Stimulated activated CD4-positive, alpha-beta T cell treated with anti-CD3 and anti-CD28 coated beads, TNF-alpha, amount 100 ng/mL, for 4 hours (primary cell): ENCODE measurements around the gene CTTN.

Experiments
- DNase-seq, 3 experiments: peaks; one replicate each; pipeline ENCODE4 v3.0.0-alpha.2; 2020; ENCODE audit warnings: low read depth in 3 of 3

Gene CTTN

DNA sequence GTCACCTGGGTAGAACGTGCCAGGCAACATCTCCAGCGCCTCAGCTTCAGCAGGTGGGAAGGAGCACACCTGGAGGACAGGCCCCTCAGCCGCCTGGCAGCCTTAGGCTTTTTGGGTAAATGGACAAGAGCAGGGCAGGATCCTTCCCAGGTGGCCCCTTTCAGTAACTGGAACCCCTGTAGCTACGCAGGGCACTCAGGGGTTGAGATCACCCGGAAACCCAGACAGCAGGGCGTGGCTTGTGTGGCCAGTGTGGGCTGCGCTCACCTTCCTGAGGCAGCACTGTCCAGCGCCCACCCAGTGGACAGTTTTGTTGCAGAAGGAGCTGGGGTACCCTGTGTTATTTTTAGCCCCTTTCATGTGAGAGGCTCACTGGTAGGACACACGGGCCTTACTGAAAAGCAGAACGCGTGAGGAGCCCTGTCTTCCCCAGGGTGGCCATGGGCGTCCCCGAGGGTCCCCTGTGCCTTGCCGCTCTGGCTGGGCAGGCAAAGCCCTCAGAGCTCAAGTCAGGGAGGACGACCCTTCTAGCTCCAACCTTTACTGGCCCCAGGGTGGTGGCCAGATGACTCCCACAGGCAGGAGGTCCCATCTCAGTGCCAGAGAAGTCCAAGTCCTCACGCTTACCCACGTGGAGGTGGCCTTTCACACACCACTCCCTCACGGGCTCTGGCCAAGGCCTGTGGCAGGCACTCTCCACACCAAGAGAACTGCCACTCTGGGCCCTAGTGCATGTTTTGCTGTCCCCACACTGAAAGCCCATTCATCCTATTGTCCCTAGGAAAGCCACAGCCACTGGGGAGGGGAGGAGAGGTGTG is 75.8 kb downstream of the CTTN start:
- DNase-seq, result no peak

DNA sequence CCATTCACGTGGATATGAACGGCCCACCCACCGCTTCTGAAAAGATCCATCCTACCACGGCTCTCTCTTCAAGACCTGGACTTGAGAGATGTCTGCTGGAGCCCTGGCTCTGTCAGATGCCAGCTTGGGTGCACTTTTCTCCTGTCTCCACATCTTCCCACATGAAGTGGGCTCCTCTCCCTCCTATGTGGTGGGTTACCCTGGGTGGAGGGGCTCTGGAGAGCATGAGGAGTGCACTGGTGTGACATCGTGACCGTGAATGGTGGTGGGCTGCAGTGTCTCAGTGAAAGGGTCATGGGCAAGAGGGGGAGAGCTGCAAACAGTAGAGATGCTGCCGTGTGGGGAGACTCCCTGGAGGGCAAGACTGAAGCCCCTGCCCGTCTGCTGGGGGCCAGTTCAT is 76.4 kb downstream of the CTTN start:
- no peak for DNase-seq

DNA sequence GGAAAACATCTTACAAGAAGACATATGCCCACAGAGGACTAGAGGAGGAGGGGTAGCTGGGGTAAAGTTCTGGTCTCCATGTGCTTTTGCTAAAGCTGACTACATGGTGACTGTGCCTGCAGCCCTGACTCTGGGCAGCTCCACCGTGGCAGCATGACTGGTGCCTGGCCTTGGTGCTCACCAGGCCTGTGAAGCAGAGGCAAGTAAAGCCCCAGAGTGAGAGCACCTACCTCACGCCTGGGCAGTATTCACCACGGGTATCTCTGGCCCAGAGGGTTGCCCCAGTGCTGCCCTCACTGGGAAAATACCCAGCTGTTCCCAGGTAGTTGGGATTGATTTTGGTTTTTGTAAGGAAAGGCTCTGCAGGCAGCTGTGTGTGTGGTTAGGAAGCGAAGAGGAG is 78.3 kb downstream of the CTTN start:
- DNase-seq, result no peak

DNA sequence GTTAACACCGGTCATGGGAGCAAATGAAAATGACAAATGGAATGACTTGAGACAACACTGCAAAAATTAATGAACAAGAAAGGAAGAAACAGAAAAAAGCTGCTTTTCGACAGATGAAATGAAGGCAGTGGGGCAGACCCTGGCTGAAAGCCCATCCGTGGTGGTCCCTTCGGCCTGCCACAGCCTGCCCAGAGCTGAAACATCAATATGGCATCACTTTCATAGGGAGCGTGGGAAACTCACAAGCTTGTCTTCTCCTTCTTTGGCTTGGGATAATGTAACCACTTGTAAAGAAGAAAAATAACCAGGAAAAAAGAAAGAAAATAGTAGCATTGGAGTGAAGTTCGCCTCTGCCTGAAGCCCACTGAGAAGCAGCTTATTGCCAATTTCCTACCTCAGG is 78.8 kb downstream of the CTTN start:
- no peak for DNase-seq

DNA sequence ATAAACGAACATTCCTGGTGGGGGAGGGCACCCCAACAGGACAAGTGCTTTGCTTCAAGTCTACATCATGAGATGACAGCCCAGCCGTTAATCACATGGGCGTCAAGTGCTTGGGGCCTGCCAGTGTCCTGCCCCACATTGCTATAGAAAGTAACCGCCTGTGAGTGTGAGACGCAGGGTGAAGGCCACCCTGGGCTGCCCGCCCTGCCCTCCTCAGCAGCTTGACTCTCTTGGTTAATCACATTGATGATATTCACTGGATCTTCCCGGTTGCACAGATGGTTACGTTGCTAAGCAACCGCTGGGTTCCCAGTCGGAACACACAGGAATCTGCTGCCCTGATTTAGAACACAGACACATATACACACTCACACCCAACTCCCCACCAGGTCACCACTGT is 79.3 kb downstream of the CTTN start:
- DNase-seq, result no peak

DNA sequence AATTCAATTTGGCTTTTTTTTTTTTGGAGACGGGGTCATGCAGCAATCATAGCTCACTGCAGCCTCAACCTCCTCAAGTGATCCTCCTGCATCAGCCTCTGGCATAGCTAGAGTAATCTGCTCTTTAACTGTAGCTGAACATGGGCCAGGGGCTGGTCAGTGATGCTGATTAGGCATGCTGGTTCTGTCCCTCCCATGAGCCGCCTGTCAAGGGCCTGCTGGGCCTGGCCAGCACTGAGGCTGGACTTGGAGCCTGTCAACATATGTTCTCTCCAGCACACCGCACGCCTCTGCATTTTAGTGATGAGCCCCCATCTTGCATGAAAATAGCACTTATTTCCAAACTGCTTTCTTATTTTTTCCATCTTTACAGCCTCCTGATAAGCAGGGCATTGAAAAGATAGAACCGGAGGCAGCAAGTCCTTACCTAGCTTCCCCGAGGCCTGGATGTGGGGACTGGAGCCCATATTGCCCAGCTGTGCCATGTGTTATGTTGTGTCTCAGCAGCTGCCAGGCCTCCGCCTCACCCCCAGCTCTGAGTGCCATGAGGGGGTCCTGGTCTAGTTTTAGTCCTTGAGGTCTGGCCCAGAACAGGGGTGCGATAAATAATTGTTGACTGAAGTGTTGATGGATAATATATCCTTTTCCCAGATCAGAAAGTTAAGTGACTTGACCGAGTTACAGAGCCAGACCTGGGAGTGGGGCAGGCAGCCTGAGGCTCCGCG is 80.0 kb downstream of the CTTN start:
- no peak for DNase-seq

DNA sequence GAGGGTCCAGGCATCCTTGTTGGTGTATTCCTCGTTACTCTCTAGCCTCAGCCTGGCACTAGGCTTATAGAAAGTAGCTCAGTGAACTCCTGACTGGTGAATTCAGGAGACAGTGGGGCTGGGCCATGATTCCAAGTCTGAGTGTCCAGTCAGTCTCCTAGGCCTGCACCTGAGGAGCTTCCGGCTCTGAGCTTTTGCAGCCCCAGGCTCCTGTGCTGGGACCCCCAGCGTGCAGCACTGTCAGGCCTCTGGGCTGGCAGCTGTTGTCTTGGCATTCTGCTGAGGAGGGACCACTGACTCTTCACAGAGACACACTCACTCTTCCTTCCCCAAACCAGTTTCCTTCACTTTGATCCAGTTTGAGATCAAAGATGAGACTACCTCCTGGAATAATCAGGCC is 82.4 kb downstream of the CTTN start:
- DNase-seq, result no peak

DNA sequence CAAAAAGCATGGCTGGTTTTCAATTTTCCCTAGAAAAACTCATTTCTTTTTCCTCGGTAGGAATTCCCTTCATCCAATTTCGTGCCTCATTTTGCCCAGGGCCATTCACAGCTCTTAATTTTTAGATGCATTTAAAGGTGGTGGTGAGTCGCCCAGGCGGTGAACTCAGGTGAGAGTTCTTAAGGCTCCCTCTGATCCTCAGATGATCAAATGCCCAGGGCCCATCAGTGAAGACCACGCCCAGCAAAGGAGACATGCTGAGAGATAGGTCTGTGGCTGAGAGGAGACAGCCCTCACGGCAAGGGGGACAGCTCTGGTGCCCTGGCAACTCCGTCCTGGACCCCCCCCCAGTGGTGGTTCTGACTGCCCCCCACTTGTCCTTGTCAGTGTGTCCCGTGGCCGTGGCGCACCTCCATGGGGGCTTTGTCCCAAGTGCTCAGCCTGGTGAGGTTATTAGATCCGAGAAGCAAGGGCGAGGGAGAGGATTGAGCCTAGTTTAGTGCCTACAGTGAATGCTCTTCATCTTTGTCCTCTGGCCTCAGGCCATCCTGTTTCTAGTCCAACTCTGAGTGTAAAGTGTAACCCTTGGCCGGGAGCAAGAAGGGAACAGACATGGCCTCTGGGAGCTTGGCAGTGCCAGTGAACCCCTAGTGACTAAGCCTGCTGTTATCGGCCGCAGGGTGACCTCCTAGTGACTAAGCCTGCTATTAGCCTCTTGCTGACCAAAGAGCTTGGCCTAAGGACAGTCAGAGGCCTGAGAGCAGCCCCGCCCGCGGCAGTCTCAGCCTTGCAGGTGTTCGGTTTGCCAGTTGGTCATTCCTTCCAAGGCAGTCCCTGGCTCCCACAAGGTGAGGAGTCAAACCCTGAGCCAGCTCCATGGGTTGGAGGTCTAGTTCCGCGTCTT is 83.5 kb downstream of the CTTN start:
- DNase-seq, result no peak

DNA sequence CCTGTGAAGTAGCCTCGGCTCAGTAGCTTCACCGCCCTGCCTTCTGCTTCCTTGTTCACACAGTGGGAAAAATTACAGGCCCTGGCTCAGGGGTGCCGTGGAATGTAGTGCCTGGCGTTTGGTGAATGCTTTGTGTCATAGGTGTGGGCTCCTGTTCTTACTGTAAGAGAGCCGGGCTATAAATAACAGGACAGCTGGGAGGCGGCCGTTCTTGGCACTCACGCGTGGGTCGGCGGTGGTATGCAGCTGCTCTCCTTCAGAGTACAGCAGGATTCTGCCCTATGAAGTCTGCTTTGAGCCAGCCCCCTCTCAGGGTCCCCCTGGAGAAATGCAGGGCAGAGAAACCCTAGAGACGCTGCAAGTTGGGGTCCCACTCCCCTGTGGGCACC is 84.2 kb downstream of the CTTN start:
- DNase-seq, result no peak

DNA sequence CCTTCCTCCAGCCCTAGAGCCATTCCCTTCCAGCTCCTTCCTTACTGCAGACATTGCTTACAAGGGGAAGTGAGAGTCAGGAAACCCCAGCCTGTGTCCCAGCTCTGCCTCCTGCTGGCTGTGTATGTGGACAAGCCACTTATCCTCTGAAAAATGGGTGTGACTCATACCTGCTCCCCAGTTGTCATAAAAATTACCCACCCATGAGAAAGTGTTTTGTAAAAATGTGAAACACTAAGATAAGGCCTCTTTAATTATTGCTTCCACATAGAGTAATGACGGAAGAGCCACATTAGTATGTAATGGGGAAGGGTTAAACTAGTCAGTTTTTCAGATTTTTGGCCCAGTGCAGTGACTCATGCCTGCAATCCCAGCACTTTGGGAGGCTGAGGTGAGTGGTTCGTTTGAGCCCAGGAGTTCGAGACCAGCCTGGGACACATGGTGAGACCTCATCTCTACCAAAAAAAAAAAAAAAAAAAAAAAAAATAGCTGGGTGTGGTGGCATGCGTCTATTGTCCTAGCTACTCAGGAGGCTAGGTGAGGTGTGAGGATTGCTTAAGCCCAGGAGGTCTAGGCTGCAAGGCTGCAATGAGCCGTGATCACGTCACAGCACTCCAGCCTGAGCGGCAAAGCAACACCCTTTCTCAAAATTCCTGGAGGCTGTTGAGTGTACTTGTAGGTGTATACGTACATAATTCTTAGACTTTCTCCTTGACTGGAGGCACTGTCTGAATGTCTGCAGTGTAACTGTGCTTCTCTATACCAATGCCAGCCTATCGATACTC is 84.9 kb downstream of the CTTN start:
- no peak for DNase-seq

DNA sequence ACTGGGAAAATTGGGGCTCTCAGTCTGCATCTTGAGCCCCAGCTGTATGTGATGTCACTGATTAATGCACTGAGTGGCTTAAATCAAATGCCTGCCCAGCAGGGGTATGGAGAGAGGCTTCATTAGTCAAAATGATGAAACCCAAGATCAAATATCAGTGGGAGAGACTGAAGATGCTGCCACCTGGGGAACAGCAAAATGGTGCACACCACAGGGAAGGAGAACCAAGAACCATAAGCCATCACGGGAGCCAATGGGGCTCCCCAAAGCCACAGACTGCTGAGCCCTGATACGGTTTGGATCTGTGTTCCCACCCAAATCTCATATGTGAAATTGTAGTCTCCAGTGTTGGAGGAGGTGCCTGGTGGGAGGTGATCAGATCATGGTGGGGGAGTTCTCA is 85.6 kb downstream of the CTTN start:
- DNase-seq, result no peak

DNA sequence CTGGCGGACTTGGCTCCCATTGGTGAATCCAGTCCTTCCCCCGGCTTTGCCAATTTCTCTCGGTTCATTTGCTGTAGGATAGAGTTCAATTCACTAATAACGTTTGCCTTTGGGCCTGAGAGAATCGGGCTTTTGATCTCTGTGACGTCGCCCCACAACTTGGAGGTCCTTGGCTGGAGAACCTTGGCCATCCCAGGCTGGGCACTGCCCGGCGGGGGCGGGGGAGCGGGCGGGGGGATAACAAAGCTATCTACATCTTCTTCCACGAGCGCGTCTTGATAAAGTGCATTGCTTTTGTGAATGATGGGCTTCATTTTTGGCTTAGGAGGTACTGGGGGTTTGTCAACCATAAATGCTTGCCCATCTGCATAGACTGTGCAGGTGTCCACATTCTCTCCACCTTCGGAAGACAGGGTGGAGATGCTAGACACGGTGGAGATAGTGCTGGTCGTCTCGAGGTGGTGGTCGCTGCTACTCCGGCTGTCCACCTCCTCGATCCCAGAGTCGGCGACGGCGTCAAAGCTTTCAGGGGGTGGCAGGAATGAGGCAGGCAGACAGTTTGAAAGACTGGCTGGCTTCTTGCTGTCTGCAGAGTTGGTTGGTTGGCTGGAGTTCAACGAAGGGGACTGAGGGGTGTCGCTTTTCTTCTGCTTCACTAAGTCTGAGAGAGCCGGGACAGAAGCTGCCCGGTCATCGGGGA is 87.1 kb downstream of the CTTN start:
- DNase-seq, result no peak

DNA sequence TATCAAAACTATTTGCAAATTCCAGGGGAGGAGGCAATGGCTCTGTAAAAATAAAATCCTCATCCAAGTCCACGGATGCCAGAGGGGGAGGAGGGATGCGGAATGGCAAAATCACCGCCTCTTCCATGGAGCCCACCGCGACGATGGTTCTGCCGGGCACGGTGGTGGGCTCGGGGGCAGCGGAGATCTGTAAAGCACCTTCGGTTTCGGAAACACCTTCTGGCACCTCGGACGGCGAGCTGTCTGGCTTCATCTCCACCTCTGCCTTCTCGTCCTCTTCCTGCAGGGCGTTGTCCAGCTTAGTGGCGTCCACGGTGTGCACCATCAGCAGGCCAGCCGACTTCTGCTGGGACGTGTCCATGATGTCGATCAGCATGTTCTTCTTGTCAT is 87.7 kb downstream of the CTTN start:
- DNase-seq, result no peak
